ENCODE results near the gene DYRK2. TPM values are rescaled to one million over a fixed set of nuclear protein-coding genes. Genes with fewer than 3 reads are reported as not detected.

DYRK2 gene
- total RNA-seq, 1 donor, result 125 TPM

DNA sequence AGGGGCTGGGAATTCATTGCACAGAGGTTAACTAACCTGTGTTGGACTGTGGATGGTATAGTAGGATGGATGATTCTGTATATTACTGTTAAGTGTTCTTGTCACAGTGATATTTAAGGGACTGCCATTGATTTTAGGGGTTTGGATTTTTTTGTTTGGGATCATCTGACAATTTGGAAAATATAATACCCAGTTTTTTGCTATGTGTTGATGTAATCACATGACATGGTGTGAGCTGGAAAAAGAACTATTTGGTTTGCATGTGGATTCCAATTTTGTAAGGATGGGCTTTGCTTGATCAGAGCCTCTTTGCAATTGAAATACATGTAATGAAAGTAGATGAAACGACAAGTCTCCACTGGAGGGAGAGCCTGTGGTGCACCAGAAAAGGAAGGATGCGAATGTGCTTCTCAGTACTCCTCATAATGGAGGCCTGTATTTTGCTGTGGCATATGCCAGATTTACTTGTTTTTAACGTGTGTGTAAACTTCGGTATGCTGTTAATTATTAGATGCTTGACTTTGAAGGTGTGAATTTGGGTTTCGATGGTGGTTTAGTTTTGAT, 2.7 kb downstream of the DYRK2 start:
- H3K27me3 ChIP-seq (ENCODE audit: insufficient read depth, low read length), result no peaks in the 10 kb centered on the region
- no peaks in the 10 kb centered on the region for H3K9me3 ChIP-seq (ENCODE audit: low read depth, low read length)
- peak overlapping the region; percentile 79 for H3K4me3 ChIP-seq (ENCODE audit: low read length)
- H3K4me1 ChIP-seq (ENCODE audit: insufficient read depth, low read length), result peaks cover 47% of the 10 kb centered on the region

DNA sequence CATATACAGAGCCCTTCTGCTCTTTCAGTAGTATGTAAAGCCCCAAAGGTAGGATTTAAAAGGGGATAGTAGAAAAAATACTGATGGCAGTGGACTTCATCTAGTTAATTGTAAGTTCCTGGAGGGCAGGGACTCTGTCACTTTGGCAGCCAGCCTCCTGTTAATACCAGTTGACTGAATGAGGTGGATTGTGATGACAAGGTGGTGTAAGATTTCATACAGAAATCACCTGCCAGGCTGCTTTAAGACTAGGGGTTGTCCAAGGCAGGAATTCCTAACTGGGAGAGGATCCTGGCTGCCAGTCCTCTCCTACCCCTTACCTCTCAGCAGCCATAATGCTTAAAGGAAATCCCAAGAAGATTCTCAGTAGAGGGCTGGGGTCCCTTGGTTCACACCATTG, 7.3 kb downstream of the DYRK2 start:
- H3K4me3 ChIP-seq (ENCODE audit: low read length), result no peak overlapping the region
- H3K27me3 ChIP-seq (ENCODE audit: insufficient read depth, low read length), result no peaks in the 10 kb centered on the region
- no peaks in the 10 kb centered on the region for H3K9me3 ChIP-seq (ENCODE audit: low read depth, low read length)
- peaks cover 37% of the 10 kb centered on the region for H3K4me1 ChIP-seq (ENCODE audit: insufficient read depth, low read length)

DNA sequence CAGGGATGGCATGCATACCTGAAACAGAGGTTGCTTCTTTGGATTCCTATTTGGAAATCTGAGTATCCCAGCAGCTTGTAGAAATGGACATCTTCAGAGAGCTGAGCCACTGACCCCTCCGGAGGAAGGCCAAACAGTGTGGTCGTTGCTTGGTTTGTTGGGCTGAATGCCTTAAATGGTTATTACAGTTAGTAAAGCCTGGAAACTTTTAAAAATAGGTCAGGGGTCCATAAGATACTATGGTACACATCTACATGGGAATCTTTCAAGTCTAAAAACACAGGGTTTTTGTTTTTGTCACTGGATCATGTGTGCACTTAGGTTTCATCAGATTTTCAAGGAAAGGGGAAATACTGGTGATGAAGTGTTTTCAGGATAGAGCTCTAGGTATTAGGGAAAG, 7.7 kb downstream of the DYRK2 start:
- Histone ChIP-seq H3K4me1 (ENCODE audit: insufficient read depth, low read length) (peaks cover 35% of the 10 kb centered on the region), H3K4me3 (ENCODE audit: low read length) (no peak overlapping the region), H3K27me3 (ENCODE audit: insufficient read depth, low read length) (no peaks in the 10 kb centered on the region), H3K9me3 (ENCODE audit: low read depth, low read length) (no peaks in the 10 kb centered on the region)

DNA sequence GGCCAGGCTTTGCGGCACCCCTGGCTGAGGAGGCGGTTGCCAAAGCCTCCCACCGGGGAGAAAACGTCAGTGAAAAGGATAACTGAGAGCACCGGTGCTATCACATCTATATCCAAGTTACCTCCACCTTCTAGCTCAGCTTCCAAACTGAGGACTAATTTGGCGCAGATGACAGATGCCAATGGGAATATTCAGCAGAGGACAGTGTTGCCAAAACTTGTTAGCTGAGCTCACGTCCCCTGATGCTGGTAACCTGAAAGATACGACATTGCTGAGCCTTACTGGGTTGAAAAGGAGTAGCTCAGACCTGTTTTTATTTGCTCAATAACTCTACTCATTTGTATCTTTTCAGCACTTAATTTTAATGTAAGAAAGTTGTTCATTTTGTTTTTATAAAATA, 9.9 kb downstream of the DYRK2 start:
- Histone ChIP-seq H3K27me3 (ENCODE audit: insufficient read depth, low read length) (no peaks in the 10 kb centered on the region), H3K4me1 (ENCODE audit: insufficient read depth, low read length) (peaks cover 26% of the 10 kb centered on the region), H3K4me3 (ENCODE audit: low read length) (no peak overlapping the region), H3K9me3 (ENCODE audit: low read depth, low read length) (no peaks in the 10 kb centered on the region)

DNA sequence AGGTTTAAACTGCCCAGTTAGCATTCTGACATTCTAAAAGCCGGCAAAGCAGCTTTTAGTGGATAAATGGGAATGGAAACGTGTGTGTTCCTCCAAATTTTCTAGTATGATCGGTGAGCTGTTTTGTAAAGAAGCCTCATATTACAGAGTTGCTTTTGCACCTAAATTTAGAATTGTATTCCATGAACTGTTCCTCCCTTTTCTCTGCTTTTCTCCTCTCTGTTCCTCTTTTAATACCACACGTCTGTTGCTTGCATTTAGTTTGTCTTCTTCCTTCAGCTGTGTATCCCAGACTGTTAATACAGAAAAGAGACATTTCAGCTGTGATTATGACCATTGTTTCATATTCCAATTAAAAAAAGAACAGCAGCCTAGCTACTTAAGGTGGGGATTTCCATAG, 10.7 kb downstream of the DYRK2 start:
- Histone ChIP-seq H3K27me3 (ENCODE audit: insufficient read depth, low read length) (no peaks in the 10 kb centered on the region), H3K9me3 (ENCODE audit: low read depth, low read length) (no peaks in the 10 kb centered on the region), H3K4me3 (ENCODE audit: low read length) (no peak overlapping the region), H3K4me1 (ENCODE audit: insufficient read depth, low read length) (peaks cover 24% of the 10 kb centered on the region)

DNA sequence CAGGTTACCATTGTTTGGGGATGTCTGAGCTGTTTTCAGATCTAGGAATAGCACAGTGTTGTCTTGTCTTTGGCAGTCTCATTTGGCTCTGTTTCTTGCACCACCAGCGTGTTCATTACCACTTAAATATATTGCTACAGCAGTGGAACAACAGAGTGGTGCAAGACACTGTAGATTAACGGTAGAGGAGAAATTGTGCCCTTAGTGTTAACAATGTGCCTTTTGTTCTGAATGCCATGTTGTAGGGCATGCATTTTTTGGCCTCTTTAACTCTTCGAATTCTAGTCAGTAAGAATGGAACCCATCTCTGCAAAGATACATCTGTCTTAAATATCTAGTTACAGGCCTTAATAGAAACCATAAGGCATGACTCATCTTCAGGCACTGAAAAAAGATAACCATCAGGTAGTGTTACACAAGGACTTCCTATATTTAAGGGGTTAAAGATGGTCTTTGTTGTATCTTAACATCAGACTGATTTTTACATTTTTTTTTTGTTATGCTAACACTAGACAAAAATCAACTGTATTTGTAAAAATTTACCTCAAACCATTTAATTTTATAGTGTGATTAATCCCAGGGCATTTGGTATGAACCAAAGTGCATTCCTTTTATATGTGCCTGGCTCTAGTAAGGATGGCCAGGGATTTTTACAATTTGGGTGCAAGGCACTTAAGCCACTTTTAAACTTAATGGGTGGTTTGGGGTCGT, 12.9 kb downstream of the DYRK2 start:
- Histone ChIP-seq H3K4me3 (ENCODE audit: low read length) (no peak overlapping the region), H3K27me3 (ENCODE audit: insufficient read depth, low read length) (no peaks in the 10 kb centered on the region), H3K9me3 (ENCODE audit: low read depth, low read length) (no peaks in the 10 kb centered on the region), H3K4me1 (ENCODE audit: insufficient read depth, low read length) (peaks cover 12% of the 10 kb centered on the region)

DNA sequence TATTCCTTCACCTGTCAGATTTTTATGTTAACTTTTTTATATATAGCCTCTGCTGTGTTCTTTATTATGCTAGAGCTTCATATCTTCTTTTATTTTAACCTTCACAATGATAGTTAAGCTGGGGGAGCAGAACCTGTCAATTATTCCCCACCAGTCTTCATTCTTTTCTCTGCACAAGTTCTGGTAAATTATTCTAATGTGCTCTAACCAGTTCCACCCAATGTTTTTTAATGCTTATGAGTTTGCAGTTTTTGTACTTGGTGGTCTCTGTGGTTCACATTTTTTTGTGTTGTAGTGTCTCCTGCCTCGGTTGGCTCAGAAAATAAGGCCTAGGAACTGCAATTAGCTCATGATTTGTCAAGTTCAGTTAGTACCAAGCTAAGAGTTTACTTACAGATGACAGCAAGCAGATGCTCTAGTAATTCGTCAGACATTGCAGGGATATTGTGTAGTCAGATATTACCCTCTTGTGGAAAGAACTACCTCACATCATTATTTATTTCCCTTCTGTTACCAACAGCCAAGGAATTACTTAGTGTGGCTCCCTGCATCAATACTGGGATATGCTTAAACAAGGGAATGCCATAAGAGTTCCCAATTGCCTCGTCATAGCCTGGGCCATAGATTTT, 14.5 kb downstream of the DYRK2 start:
- Histone ChIP-seq H3K4me1 (ENCODE audit: insufficient read depth, low read length) (peaks cover 10% of the 10 kb centered on the region), H3K4me3 (ENCODE audit: low read length) (no peak overlapping the region), H3K27me3 (ENCODE audit: insufficient read depth, low read length) (no peaks in the 10 kb centered on the region), H3K9me3 (ENCODE audit: low read depth, low read length) (no peaks in the 10 kb centered on the region)

DNA sequence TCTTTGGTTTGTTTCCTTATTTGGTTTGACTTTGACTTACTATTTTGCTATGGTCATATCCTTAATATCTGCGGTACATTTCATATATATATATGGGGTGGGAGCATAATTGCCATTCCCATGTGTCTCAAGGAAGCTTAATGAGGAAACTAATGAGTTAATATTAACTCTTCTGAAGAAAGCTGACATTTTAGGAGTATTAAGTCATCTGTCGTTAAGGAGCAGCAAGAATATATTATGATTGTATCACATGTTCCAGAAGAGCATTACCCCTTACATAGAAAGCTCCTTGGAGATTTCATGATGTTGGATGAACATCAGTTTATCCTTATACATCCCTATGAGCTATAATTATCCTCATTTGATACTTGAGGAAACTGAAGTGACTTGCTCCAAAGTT, 15.6 kb downstream of the DYRK2 start:
- Histone ChIP-seq H3K4me3 (ENCODE audit: low read length) (no peak overlapping the region), H3K4me1 (ENCODE audit: insufficient read depth, low read length) (peaks cover 7% of the 10 kb centered on the region), H3K9me3 (ENCODE audit: low read depth, low read length) (no peaks in the 10 kb centered on the region), H3K27me3 (ENCODE audit: insufficient read depth, low read length) (no peaks in the 10 kb centered on the region)

DNA sequence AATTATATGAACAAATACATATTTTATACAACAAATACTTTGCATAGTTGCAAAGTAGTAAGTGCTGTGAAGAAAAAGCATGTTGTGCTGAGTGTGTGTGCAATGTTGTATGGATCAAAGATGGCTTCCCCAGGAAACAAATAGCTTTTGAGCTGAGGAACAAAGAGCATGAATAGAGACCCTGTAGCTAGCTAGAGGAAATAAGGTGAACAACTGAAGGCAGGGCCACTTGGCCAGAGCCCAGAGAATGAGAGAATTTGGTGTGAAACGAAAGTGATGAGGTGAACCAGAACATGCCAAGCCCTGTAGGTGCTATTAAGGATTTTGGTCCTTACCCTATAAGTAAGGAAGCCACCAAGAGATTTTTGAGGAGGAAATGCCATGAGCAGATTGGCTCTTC, 17.1 kb downstream of the DYRK2 start:
- H3K9me3 ChIP-seq (ENCODE audit: low read depth, low read length), result no peaks in the 10 kb centered on the region
- H3K4me3 ChIP-seq (ENCODE audit: low read length), result no peak overlapping the region
- peaks cover 7% of the 10 kb centered on the region for H3K4me1 ChIP-seq (ENCODE audit: insufficient read depth, low read length)
- H3K27me3 ChIP-seq (ENCODE audit: insufficient read depth, low read length), result no peaks in the 10 kb centered on the region

DNA sequence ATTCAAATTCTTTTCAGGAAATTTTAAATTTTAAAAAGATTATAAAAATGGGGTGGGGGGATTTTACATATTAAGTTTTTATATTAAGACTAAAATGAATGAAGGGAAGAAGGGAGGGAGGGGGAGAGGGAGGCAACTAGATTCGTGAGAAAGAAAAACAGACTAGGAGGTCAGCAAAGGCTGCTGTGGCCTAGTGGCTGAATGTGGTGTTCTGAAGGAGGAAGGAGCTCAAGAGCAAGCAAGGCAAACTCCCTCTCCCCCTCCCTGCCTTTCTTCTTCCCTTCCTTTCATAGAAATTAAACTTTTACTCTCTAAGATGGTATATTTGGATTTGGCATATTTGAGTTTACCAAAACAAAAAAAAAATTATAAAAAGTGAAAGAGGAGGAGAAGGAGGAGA, 18.1 kb downstream of the DYRK2 start:
- Histone ChIP-seq H3K9me3 (ENCODE audit: low read depth, low read length) (no peaks in the 10 kb centered on the region), H3K4me3 (ENCODE audit: low read length) (no peak overlapping the region), H3K4me1 (ENCODE audit: insufficient read depth, low read length) (peaks cover 4% of the 10 kb centered on the region), H3K27me3 (ENCODE audit: insufficient read depth, low read length) (no peaks in the 10 kb centered on the region)

DNA sequence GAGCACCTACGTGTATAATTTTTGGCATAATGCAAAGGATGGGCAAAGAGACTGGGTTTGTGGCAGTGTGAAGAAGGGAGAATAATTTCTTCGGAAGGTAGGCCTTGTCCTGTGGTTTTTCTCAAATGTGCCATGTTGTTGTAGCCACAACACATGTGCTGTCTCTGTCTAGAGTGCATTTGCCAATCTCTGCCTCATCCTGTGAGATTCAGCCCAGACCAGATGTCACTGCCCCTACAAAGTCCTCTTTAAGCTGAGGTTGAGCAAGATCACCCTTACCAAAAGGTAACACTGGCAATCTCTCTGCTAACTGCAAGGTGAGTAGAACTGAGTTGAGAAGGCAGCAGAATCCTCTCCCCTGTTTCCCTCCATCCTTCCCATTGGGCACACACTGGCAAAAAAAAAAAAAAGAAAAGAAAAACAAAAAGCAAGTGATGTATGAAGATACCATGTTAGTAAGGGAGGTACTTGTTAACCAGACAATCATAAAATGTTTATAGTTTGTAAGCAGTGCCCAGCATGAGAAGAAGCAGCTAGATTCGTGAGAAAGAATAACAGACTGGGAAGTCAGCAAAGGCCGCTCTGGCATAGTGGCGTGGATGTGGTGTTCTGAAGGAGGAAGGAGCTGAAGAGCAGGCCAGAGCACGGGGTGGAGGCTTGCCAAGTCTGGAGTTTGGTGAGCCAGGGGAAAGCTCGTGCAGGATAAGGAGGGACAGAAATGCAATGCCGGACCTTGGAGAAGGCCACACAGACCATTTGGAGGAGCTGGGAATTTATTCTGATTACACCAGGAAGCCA, 18.9 kb downstream of the DYRK2 start:
- no peaks in the 10 kb centered on the region for H3K27me3 ChIP-seq (ENCODE audit: insufficient read depth, low read length)
- no peaks in the 10 kb centered on the region for H3K9me3 ChIP-seq (ENCODE audit: low read depth, low read length)
- H3K4me1 ChIP-seq (ENCODE audit: insufficient read depth, low read length), result peaks cover 4% of the 10 kb centered on the region
- H3K4me3 ChIP-seq (ENCODE audit: low read length), result no peak overlapping the region

DNA sequence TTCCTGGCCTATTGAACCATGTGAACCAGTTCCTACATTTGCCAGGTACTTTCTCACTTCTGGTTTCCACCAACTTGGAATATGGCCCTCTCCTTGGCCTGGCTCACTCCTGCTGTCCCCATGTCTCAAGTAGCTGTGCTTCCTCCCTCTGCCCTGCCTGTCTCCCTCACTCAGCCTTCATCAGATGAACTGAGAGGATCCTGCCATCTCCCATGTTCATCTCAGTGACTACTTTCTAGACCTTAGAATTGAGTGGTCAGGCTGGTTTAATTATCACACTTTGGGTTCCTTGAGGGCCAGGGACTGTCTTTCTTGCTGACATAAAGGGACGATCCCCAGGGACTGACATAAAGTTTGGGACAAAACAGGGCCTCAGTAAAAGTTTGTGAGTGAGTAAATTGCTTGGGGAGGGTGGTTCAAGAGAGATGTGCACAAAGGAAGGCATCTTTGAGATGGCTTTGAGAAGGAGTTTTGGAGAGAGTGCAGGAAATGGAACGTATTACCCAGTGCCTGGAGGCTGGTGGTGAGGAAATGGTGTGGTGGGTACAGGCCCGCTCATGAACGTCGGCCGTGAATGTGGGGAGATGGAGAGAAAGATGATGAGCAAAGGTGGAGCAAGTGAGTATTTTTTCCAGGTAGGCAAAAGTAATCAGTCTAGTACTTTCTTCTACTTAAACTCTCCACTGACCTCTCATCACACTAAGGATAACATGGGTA, 20.8 kb downstream of the DYRK2 start:
- Histone ChIP-seq H3K4me3 (ENCODE audit: low read length) (no peak overlapping the region), H3K27me3 (ENCODE audit: insufficient read depth, low read length) (no peaks in the 10 kb centered on the region), H3K9me3 (ENCODE audit: low read depth, low read length) (no peaks in the 10 kb centered on the region), H3K4me1 (ENCODE audit: insufficient read depth, low read length) (peaks cover 4% of the 10 kb centered on the region)

DNA sequence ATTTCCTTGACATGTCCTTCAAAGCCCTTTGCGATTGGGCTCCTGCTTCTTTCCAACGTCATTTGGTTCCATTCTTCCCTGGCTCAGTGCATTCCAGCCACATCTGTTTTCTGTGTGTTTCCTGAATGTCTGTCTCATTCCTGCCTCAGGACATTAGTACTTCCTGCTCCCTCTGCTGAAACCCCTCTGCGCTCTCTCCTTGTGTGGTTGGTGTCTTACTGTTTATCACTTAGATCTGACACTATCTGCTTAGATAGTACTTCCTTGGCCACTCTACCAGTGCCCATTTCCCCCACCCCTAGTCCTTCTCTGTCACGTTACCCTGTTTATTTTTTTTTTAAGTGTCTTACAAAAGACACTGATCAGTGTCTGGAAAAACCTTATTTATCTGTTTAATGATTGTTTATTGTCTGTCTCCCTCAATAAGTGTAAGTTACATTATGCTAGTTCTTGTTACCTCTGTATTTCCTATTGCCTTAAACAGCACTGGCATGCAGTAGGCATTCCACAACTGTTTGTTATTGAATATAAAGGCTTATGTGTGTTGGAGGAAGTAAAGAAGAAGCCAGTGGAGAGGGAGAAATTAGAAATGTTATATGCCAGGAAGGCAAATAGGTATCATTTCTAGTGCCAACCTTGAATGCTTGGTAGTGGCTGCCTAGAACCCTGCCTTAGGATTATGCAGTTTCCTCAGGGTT, 21.5 kb downstream of the DYRK2 start:
- H3K4me1 ChIP-seq (ENCODE audit: insufficient read depth, low read length), result peaks cover 4% of the 10 kb centered on the region
- H3K4me3 ChIP-seq (ENCODE audit: low read length), result no peak overlapping the region
- no peaks in the 10 kb centered on the region for H3K27me3 ChIP-seq (ENCODE audit: insufficient read depth, low read length)

DNA sequence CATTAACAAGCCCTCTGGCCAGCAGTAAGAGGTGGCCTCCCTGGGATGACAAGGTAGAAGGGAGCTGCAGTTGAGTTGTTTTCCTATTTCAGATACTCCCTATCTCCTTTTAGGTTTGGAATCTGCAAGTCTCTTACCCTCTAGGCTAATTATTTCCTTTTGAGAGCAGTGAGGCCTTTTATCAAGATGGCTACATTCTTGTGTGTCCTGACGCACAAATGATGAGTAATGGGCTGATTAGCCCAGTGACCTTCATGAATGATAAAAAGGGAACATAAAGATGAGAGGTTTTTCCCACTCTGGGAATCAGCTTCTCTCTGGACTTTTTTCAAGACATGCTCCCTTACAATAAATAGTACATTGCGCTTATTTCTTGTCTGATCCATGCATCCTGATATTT, 22.9 kb downstream of the DYRK2 start:
- H3K9me3 ChIP-seq (ENCODE audit: low read depth, low read length), result no peaks in the 10 kb centered on the region
- no peak overlapping the region for H3K4me3 ChIP-seq (ENCODE audit: low read length)
- H3K27me3 ChIP-seq (ENCODE audit: insufficient read depth, low read length), result no peaks in the 10 kb centered on the region
- H3K4me1 ChIP-seq (ENCODE audit: insufficient read depth, low read length), result peaks cover 4% of the 10 kb centered on the region

More for the DNA sequence above, 21.5 kb downstream of the DYRK2 start:
- no peaks in the 10 kb centered on the region for H3K9me3 ChIP-seq (ENCODE audit: low read depth, low read length)
